SK-N-SH (cell line): ENCODE measurements around the gene AOAH.

Experiments used
- CTCF ChIP-seq: fragments of 200-600 bp; sonication (generic); IDR thresholded peaks from 2 replicates; pipeline ENCODE4 v1.6.1; 2017; ENCODE audit warnings: antibody characterized with exemption, mild to moderate bottlenecking, moderate library complexity
- MAX ChIP-seq: IDR thresholded peaks from 2 replicates; pipeline ENCODE4 v1.4.0; 2012; ENCODE audit warnings: low read depth
- MEF2A ChIP-seq: IDR thresholded peaks from 2 replicates; pipeline ENCODE4 v1.4.0; 2012; ENCODE audit warnings: low read depth, borderline replicate concordance
- RXRA ChIP-seq: IDR thresholded peaks from 2 replicates; pipeline ENCODE4 v1.4.0; 2012; ENCODE audit warnings: low read depth, mild to moderate bottlenecking, borderline replicate concordance

- TF ChIP-seq CTCF (no peak), MAX (no peak), MEF2A (no peak), RXRA (no peak)
These were observed 203.2 kb downstream of the AOAH start for GRCh38 chr7:36521133-36521532.
